ENCODE measurements around the gene BNIPL. TPM values are rescaled to one million over a fixed set of nuclear protein-coding genes. Genes with fewer than 3 reads are reported as not detected.

Gene BNIPL
- total RNA-seq, 1 donor from 2014 or later = 1.4 TPM

DNA sequence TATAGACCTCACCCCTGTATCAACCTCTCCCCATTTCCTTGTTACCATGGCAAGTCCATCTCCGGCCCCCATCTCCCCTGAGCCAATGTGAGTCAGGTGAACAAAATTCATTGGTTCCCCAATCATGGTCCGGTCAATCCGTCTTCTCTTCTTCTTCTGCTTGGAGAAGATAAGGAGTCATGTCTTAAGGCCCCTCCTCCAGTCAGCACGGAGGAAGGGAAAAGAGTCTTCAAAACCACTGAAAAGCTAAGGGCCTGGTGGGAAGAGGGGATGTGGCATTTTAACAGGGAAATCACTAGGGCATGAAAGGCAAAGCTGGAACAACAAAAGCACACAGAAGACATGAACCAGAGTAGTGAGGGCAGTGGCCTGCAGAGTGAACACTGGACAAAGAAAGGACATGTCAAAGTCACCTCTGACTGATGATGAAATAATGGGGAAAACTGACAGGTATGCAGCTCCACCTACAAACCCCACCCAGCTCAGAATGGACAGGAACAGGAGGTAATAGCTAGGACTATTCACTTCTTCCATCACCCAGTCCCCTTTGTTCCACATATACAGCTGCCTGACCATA, 18.7 kb downstream of the BNIPL start:
- Mint-ChIP-seq H3K27ac (ENCODE audit: unreplicated experiment) (no peak overlapping the region), H3K4me1 (ENCODE audit: low read depth, unreplicated experiment) (peaks cover 16% of the 10 kb centered on the region), H3K9me3 (ENCODE audit: unreplicated experiment) (peaks cover 22% of the 10 kb centered on the region), H3K4me3 (ENCODE audit: unreplicated experiment) (no peak overlapping the region), H3K36me3 (ENCODE audit: unreplicated experiment) (peaks cover 4% of the 10 kb centered on the region), H3K27me3 (ENCODE audit: unreplicated experiment) (peaks cover 19% of the 10 kb centered on the region)
- no peak for DNase-seq
- TF ChIP-seq, protein P1, sequence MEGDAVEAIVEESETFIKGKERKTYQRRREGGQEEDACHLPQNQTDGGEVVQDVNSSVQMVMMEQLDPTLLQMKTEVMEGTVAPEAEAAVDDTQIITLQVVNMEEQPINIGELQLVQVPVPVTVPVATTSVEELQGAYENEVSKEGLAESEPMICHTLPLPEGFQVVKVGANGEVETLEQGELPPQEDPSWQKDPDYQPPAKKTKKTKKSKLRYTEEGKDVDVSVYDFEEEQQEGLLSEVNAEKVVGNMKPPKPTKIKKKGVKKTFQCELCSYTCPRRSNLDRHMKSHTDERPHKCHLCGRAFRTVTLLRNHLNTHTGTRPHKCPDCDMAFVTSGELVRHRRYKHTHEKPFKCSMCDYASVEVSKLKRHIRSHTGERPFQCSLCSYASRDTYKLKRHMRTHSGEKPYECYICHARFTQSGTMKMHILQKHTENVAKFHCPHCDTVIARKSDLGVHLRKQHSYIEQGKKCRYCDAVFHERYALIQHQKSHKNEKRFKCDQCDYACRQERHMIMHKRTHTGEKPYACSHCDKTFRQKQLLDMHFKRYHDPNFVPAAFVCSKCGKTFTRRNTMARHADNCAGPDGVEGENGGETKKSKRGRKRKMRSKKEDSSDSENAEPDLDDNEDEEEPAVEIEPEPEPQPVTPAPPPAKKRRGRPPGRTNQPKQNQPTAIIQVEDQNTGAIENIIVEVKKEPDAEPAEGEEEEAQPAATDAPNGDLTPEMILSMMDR (IDR thresholded peaks at IDR 0.05; ENCODE audit: partially characterized antibody, unreplicated experiment) = no peak

DNA sequence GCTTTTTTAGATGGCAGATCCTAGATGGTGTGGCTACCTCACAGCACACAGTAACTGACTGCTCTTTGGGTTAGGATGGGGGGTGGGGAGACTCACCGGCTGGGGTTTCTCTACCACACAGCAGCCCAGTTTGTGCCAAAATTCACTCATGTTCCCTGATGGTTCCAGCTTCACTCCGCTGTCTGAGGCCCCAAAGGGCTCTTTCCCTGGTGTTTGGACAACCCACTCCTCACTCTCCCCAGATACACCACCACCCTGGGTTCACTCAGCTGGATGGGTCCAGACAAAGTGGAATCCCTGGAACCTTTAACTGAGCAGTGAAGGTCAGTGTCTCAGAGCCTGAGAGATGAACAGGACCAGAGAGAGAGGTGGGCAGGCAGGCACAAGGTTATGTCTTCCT, 19.2 kb downstream of the BNIPL start:
- Mint-ChIP-seq H3K9me3 (ENCODE audit: unreplicated experiment) (peaks cover 27% of the 10 kb centered on the region), H3K27ac (ENCODE audit: unreplicated experiment) (no peak overlapping the region), H3K36me3 (ENCODE audit: unreplicated experiment) (peaks cover 4% of the 10 kb centered on the region), H3K27me3 (ENCODE audit: unreplicated experiment) (peaks cover 24% of the 10 kb centered on the region), H3K4me1 (ENCODE audit: low read depth, unreplicated experiment) (peaks cover 16% of the 10 kb centered on the region), H3K4me3 (ENCODE audit: unreplicated experiment) (peak overlapping the region; percentile 20)
- no peak for DNase-seq
- TF ChIP-seq, protein P1 (IDR thresholded peaks at IDR 0.05; ENCODE audit: partially characterized antibody, unreplicated experiment) = no peak

DNA sequence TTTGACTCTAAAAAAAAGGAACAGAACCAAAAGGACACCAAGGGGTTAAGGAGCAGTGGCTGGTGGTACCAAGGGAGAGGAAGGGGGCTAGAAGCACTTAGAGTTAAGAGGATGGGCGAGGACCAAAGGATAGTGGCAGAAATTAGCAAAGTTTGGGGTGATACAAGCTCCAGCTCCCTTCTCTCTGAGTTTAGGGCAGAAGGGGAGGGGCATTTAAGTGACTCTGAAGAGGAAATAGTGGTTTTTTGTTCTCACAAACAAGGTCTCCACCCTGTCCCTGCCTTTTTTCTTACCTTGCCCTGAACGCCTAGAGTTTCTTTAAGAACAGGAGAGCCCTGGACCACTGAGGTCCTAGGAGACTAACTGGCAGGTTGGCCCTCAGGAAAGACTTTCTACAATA, 19.8 kb downstream of the BNIPL start:
- TF ChIP-seq, protein P1 (IDR thresholded peaks at IDR 0.05; ENCODE audit: partially characterized antibody, unreplicated experiment) = no peak
- Mint-ChIP-seq H3K4me1 (ENCODE audit: low read depth, unreplicated experiment) (peaks cover 16% of the 10 kb centered on the region), H3K9me3 (ENCODE audit: unreplicated experiment) (peaks cover 33% of the 10 kb centered on the region), H3K4me3 (ENCODE audit: unreplicated experiment) (peak overlapping the region; percentile 93), H3K27me3 (ENCODE audit: unreplicated experiment) (peaks cover 30% of the 10 kb centered on the region), H3K36me3 (ENCODE audit: unreplicated experiment) (peaks cover 4% of the 10 kb centered on the region), H3K27ac (ENCODE audit: unreplicated experiment) (no peak overlapping the region)
- DNase-seq = no peak

- Mint-ChIP-seq H3K4me3 (ENCODE audit: unreplicated experiment) (peak overlapping the region; percentile 93), H3K4me1 (ENCODE audit: low read depth, unreplicated experiment) (peaks cover 19% of the 10 kb centered on the region), H3K36me3 (ENCODE audit: unreplicated experiment) (peaks cover 19% of the 10 kb centered on the region), H3K27ac (ENCODE audit: unreplicated experiment) (peak overlapping the region; percentile 98), H3K9me3 (ENCODE audit: unreplicated experiment) (peaks cover 52% of the 10 kb centered on the region), H3K27me3 (ENCODE audit: unreplicated experiment) (peaks cover 36% of the 10 kb centered on the region)
- TF ChIP-seq, protein P1 (IDR thresholded peaks at IDR 0.05; ENCODE audit: partially characterized antibody, unreplicated experiment) = no peak
- peak; percentile 40 for DNase-seq
Observed at GRCh38 chr1:151058692-151059091, 22.3 kb downstream of the BNIPL start.

DNA sequence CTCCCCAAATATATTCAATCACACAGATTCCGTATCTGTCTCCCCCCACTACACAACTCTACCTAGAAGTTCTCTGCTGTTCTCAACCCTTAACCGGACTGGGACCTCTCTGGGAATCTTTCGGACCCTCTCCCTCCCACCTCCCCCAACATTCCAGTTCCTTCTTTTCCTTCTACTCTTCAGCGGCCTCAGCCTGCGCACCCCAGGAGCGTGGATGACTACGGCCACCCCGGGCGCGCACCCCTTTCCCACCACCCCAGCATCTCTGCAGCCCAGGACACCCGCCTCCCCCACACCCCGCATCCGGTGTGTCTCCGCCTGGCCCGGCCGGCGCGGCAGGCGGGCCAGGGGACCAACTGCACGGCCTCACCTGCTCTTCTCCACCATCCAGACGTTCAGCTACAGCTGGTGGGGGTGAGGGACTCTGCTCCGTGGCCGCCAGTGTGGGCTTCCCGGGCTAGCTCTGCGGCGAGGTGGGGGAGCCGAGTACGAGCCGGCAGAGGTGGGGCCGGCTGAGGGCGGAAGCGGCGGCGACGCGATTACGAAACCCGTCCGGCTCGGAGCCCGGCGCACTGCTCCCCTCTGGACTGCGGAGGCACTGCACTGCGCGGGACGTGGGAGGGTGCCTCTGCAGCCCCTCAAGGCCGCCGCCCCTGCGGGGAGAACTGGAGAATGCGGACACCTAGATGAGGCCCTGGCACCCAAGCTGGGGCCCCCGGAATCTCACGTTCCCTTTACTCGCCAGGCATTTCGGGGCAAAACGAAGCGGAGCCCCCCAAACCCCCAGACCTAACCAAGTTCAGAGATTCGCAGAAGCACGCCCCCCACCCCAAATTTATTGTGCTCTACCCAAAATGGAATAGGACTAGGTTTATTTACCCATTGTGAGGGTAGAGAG, 23.0 kb downstream of the BNIPL start, which contains the start of gene CDC42SE1:
CDC42SE1 (minus strand) TSS at position 514 of the 898 bp plus-strand sequence. CDS start 3,892 bp downstream, outside the sequence.
- H3K36me3 Mint-ChIP-seq (ENCODE audit: unreplicated experiment) = peaks cover 22% of the 10 kb centered on the region
- H3K27me3 Mint-ChIP-seq (ENCODE audit: unreplicated experiment) = peaks cover 36% of the 10 kb centered on the region
- peak; percentile 91 for DNase-seq
- TF ChIP-seq, protein P1 (IDR thresholded peaks at IDR 0.05; ENCODE audit: partially characterized antibody, unreplicated experiment) = peak; percentile 73
- peaks cover 52% of the 10 kb centered on the region for H3K9me3 Mint-ChIP-seq (ENCODE audit: unreplicated experiment)
- peak within 1 kb of the TSS; percentile 93 for H3K4me3 Mint-ChIP-seq (ENCODE audit: unreplicated experiment)
- H3K27ac Mint-ChIP-seq (ENCODE audit: unreplicated experiment) = peak within 1 kb of the TSS; percentile 98
- peaks cover 21% of the 10 kb centered on the region for H3K4me1 Mint-ChIP-seq (ENCODE audit: low read depth, unreplicated experiment)
